DMS114 treated with DMSO at 0.1 percent for 48 hours (cell line): ENCODE data around the gene GNAI3.

Experiments used
- DNase-seq: peaks from one replicate; lab custom pipeline; 2025; ENCODE audit not compliant: unreplicated experiment; lab: John Stamatoyannopoulos, UW

The GNAI3 gene

GRCh38 chr1:109543988-109544735 lies 4.3 kb upstream of the GNAI3 start:
- DNase-seq = no peak

- DNase-seq = peak; percentile 94
These were observed 1.9 kb upstream of the GNAI3 start for GRCh38 chr1:109546311-109547109.

GRCh38 chr1:109547463-109548320 lies 723 bp upstream of the GNAI3 start:
- DNase-seq = peak; percentile 32

GRCh38 chr1:109556563-109556962 lies 8.1 kb downstream of the GNAI3 start:
- no peak for DNase-seq

GRCh38 chr1:109557520-109557919 lies 9.1 kb downstream of the GNAI3 start:
- no peak for DNase-seq

GRCh38 chr1:109559995-109560394 lies 11.6 kb downstream of the GNAI3 start:
- no peak for DNase-seq

- no peak for DNase-seq
These were observed 15.9 kb downstream of the GNAI3 start for GRCh38 chr1:109564194-109564878.

- DNase-seq = no peak
These were observed 16.8 kb downstream of the GNAI3 start for GRCh38 chr1:109565241-109565640.

- no peak for DNase-seq
These were observed 18.6 kb downstream of the GNAI3 start for GRCh38 chr1:109566982-109567381.

- no peak for DNase-seq
These were observed 19.7 kb downstream of the GNAI3 start for GRCh38 chr1:109567877-109568672.

- no peak for DNase-seq
These were observed 20.9 kb downstream of the GNAI3 start for GRCh38 chr1:109569323-109569722.

GRCh38 chr1:109570414-109570813 lies 22.0 kb downstream of the GNAI3 start:
- DNase-seq = no peak

GRCh38 chr1:109573785-109574184 lies 25.4 kb downstream of the GNAI3 start:
- DNase-seq = no peak

- no peak for DNase-seq
These were observed 30.6 kb downstream of the GNAI3 start for GRCh38 chr1:109578947-109579443.

GRCh38 chr1:109579491-109579890 lies 31.1 kb downstream of the GNAI3 start:
- DNase-seq = no peak

- no peak for DNase-seq
These were observed 33.6 kb downstream of the GNAI3 start for GRCh38 chr1:109582021-109582420.

- DNase-seq = no peak
These were observed 36.4 kb downstream of the GNAI3 start for GRCh38 chr1:109584766-109585165.

- DNase-seq = no peak
These were observed 37.6 kb downstream of the GNAI3 start for GRCh38 chr1:109586055-109586454.

- no peak for DNase-seq
These were observed 40.8 kb downstream of the GNAI3 start for GRCh38 chr1:109589177-109589576.

- DNase-seq = no peak
These were observed 41.3 kb downstream of the GNAI3 start for GRCh38 chr1:109589679-109590078.
